Natural killer cell treated with Interleukin-12 subunit alpha and Interleukin-12 subunit beta and Interleukin-15 and Interleukin-18, amount 100 ng/mL, for 72 hours (primary cell): ENCODE measurements around the gene SLC8A1. TPM values are rescaled to one million over a fixed set of nuclear protein-coding genes. Genes with fewer than 3 reads are reported as not detected.

Experiments used
- ATAC-seq, 2 donors: fragments of 150-1000 bp; cut with Tn5 transposase in 1 of 2; sonication (Bioruptor Pico), chemical (Tn5 transposase) in 1 of 2; 2 replicates each; pipeline ENCODE4 v1.10.0; 2021
- DNase-seq: peaks from one replicate; pipeline ENCODE4 v3.0.0; 2022; ENCODE audit warnings: low spot score
- H3K27ac Mint-ChIP-seq, 2 donors: 1 replicate in 1 of 2; 2 replicates in 1 of 2; pipeline ENCODE4 v1.8.0; 2022; ENCODE audit warnings: mixed read lengths in 2 of 2, mild to moderate bottlenecking in 1 of 2, moderate library complexity in 1 of 2
- H3K27me3 Mint-ChIP-seq, 2 donors: 1 replicate in 1 of 2; 2 replicates in 1 of 2; pipeline ENCODE4 v1.8.0; 2022; ENCODE audit warnings: mixed read lengths in 2 of 2
- H3K36me3 Mint-ChIP-seq: one replicate; pipeline ENCODE4 v1.8.0; 2022; ENCODE audit warnings: mixed read lengths
- H3K4me1 Mint-ChIP-seq, 2 donors: 1 replicate in 1 of 2; 2 replicates in 1 of 2; pipeline ENCODE4 v1.8.0; 2022; ENCODE audit warnings: low read depth in 2 of 2, mixed read lengths in 2 of 2, mild to moderate bottlenecking in 1 of 2
- H3K4me3 Mint-ChIP-seq: one replicate; pipeline ENCODE4 v1.8.0; 2022; ENCODE audit warnings: mixed read lengths
- H3K9me3 Mint-ChIP-seq: 2 replicates; pipeline ENCODE4 v1.8.0; 2022; ENCODE audit warnings: mixed read lengths
- total RNA-seq, 2 donors: library from RNA; stranded (reverse); gene quantifications; one replicate each; pipeline ENCODE4 v1.2.3, GENCODE V29; 2022

SLC8A1 gene
- total RNA-seq, 2 donors from 2014 or later, result not detected

DNA sequence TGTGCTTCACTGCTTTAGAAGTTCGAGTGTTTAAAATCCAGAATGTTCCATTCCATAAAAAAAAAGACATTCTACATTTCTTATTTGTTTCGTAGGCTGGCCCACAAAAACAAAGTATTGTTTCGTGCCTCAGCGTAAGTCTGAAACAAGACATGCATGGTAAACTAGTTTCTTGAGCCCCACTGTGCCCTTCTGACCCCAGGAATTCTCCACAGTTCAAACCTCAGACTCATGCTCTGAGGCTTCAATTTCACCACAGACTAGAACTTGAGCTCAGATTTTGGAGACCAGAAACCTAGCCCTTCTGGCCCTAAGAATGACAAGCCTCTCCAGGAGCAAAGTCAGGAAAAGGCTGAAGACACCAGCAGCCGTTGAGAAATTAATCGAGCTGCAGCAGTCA is 151.5 kb downstream of the SLC8A1 start:
- no peaks in the 10 kb centered on the region for H3K4me1 Mint-ChIP-seq
- ATAC-seq, result no peak
- H3K4me3 Mint-ChIP-seq, result no peak overlapping the region

DNA sequence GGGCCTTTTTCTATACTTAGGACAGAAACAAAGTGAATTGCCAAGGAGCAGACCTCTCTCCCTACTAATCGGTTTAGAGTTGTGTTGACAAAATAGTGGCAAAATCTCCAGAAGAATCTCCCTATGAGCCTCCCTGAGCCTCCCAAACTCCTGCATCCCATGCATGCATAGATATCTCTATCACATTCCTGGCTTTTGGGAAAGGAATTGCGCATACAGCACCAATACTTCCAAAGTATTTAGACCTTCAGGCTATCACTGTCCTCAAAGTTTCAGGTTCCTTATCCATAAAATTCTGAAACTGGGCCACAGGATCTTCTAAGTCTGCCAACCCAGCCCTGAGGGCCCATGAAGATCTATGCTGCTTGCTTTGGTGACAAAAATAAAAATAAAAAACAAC is 152.1 kb downstream of the SLC8A1 start:
- Mint-ChIP-seq H3K27ac (no peak overlapping the region), H3K4me3 (no peak overlapping the region), H3K27me3 (no peaks in the 10 kb centered on the region), H3K4me1 (no peaks in the 10 kb centered on the region), H3K36me3 (no peaks in the 10 kb centered on the region), H3K9me3 (no peaks in the 10 kb centered on the region)
- ATAC-seq (no peak), DNase-seq (no peak)

More for the DNA sequence above, 151.5 kb downstream of the SLC8A1 start:
- no peak for DNase-seq
- Mint-ChIP-seq H3K9me3 (no peaks in the 10 kb centered on the region), H3K27me3 (no peaks in the 10 kb centered on the region), H3K27ac (no peak overlapping the region), H3K36me3 (no peaks in the 10 kb centered on the region)

DNA sequence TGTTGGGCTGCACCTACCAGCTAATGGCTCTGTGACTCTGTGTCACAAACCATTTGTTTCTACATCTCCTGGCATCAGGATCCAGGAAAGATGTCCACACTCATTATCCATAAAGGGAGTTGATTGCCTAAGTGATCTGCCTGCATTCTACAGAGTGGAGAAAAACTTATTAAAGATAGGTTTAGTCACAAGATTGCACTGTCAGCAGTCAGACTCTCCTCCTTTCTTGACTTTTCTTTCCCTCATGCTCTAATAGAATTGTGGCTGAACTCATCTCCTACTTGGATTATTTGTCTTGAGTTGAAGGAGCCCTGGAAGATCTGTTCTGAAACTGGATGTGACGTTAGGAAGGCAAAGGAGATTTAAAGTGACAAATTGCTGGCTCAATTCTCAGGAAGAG is 152.7 kb downstream of the SLC8A1 start:
- ATAC-seq (no peak), DNase-seq (no peak)
- Mint-ChIP-seq H3K4me1 (no peaks in the 10 kb centered on the region), H3K4me3 (no peak overlapping the region), H3K9me3 (no peaks in the 10 kb centered on the region), H3K27ac (no peak overlapping the region), H3K27me3 (no peaks in the 10 kb centered on the region), H3K36me3 (no peaks in the 10 kb centered on the region)

DNA sequence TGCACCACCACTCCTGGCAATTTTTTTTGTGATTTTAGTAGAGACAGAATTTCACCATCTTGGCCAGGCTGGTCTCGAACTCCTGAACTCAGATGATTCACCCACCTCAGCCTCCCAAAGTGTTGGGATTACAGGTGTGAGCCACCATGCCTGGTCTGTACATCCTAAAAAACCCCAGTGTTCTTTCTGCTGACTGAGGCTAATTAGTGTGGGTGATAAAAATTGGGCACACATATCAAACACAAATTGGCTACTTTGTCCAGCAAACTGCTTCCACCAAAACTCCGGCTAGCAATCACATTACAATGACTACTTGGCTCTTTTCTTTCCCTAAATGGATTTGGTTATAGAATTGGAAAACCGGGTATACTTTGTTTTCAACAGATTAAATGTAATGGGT is 153.9 kb downstream of the SLC8A1 start:
- no peaks in the 10 kb centered on the region for H3K36me3 Mint-ChIP-seq
- no peaks in the 10 kb centered on the region for H3K4me1 Mint-ChIP-seq
- H3K4me3 Mint-ChIP-seq, result no peak overlapping the region
- no peaks in the 10 kb centered on the region for H3K9me3 Mint-ChIP-seq
- DNase-seq (no peak), ATAC-seq (no peak)
- no peaks in the 10 kb centered on the region for H3K27me3 Mint-ChIP-seq
- H3K27ac Mint-ChIP-seq, result no peak overlapping the region

DNA sequence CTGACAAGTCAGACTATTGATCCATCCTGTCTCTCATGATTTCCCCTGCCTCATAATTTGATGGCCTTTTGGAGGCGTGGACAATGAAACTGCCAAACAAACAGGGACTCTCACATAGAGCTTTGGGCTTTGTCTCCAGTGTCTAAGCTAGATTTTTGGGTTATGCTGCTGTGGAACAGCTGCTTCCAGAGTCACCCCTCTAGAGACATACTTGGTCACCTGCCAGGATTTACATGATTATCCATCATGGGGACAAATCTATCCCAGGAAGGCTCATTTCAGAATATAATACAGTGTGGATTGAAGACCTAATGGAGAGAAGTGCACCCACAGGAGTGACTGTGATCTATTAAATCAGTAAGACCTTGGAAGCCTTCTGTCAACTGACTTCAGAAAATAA is 159.6 kb downstream of the SLC8A1 start:
- Mint-ChIP-seq H3K36me3 (no peaks in the 10 kb centered on the region), H3K27me3 (no peaks in the 10 kb centered on the region), H3K4me1 (no peaks in the 10 kb centered on the region), H3K4me3 (no peak overlapping the region), H3K27ac (no peak overlapping the region), H3K9me3 (no peaks in the 10 kb centered on the region)
- DNase-seq, result no peak
- ATAC-seq, result no peak

DNA sequence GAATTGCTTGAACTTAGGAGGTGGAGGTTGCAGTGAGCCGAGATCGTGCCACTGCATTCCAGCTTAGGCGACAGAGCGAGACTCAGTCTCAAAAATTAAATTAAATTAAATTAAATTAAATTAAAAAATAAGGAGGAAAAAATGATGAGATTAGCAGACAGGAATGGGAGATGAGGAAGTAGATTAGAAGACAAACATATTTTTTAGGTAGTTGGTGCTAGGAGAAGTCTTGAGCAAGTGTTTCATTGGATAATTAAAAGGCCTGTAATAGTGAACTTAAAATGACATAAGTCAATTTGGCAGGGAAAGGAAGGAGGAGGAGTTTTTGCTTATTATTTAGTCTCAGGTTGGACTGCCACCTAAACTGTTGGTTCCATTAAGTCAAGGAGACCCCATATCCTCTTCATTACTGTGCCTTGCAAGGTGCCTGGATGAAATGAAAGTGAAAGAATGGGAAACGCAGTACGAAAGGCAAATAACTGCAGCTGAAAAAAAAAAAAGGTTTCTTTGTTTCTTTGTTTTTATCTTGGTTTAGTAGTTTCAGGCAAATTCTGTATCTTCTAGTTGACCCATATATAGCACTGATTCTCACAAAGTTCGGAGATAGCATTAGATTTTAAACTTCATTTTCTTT is 162.0 kb downstream of the SLC8A1 start:
- Mint-ChIP-seq H3K4me3 (no peak overlapping the region), H3K9me3 (no peaks in the 10 kb centered on the region), H3K36me3 (no peaks in the 10 kb centered on the region), H3K27ac (no peak overlapping the region), H3K27me3 (no peaks in the 10 kb centered on the region), H3K4me1 (no peaks in the 10 kb centered on the region)
- DNase-seq (no peak), ATAC-seq (no peak)

DNA sequence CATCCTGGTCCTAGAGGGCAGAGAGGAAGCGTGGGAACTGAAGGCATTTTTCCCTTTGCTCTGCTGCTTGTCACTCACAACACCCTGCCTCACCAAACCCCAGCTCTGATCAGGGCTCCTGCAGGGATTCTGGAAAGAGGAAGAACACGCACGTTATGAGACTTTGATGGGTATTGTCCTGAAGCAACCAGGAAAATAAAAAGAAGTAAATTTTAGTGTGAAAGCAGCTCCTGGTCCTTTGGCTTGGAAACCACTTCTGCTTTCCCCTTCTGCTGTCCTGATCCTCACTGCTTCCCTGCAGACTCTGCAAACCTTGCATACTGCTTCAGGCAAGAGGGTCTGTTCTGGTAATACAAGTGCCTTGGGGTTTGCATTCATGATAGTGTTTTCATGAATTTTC is 164.1 kb downstream of the SLC8A1 start:
- Mint-ChIP-seq H3K4me1 (no peaks in the 10 kb centered on the region), H3K9me3 (no peaks in the 10 kb centered on the region), H3K27me3 (no peaks in the 10 kb centered on the region), H3K36me3 (no peaks in the 10 kb centered on the region), H3K27ac (no peak overlapping the region), H3K4me3 (no peak overlapping the region)
- ATAC-seq, result no peak
- DNase-seq, result no peak

DNA sequence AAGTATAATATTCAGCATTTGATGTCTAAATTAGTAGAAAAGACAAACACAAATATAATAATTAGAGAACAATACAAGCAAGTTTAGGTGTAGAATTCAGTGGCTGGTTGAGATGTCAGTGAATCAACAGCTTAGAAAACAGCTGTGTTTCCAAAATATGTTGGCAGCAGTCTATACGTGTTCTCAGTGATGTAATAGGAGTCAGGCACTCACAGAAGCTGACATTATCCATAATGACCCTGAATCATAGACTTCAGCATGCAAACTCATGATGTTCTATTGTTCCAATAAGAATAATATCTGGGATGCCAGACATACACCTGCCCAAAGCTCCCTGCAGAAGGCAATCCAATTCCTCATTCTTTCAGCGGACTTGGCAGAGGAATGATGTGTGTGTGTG is 164.7 kb downstream of the SLC8A1 start:
- Mint-ChIP-seq H3K27me3 (no peaks in the 10 kb centered on the region), H3K36me3 (no peaks in the 10 kb centered on the region), H3K4me1 (no peaks in the 10 kb centered on the region), H3K27ac (no peak overlapping the region), H3K4me3 (no peak overlapping the region), H3K9me3 (no peaks in the 10 kb centered on the region)
- ATAC-seq (no peak), DNase-seq (no peak)

DNA sequence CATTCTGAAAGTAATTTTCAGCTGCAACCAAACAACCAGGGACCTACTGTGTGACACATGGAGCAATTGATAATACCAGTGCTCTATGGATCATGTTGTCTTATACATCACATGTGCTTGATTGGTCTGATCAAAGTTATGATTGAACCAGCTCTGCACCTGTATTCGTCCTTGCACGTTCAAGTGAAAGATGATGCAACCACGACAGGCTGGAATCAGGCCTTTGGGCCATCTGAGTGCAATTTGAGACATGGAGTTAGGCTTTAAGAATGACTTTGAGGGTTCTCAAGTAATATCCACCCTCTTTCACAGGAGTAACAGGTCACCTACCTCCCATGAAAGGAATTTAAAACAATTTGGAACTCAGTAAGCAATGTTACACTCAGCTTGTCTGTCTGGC is 165.2 kb downstream of the SLC8A1 start:
- Mint-ChIP-seq H3K27me3 (no peaks in the 10 kb centered on the region), H3K27ac (no peak overlapping the region), H3K36me3 (no peaks in the 10 kb centered on the region), H3K4me1 (no peaks in the 10 kb centered on the region), H3K4me3 (no peak overlapping the region), H3K9me3 (no peaks in the 10 kb centered on the region)
- DNase-seq, result no peak
- no peak for ATAC-seq

DNA sequence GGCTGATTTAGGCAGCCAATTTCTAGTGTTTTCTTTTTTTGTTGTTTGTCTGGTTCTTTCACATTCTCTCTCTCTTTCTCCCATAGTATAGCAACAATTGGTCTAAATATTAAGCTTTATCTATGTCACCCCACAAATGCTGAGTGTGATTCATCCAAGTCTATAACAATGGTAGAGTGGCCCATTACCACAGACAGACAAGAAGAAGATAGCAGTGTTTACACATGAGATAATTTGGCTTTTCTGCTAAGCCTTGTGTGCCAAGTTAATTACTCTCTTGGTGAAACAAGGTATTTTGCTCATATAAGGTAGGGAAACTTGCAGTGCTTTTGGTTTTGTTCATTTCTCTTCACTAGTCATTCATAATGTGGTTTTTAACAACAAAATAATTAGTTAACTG is 166.5 kb downstream of the SLC8A1 start:
- DNase-seq (no peak), ATAC-seq (no peak)
- no peak overlapping the region for H3K4me3 Mint-ChIP-seq
- no peaks in the 10 kb centered on the region for H3K4me1 Mint-ChIP-seq
- H3K36me3 Mint-ChIP-seq, result no peaks in the 10 kb centered on the region
- no peaks in the 10 kb centered on the region for H3K27me3 Mint-ChIP-seq
- H3K9me3 Mint-ChIP-seq, result no peaks in the 10 kb centered on the region
- H3K27ac Mint-ChIP-seq, result no peak overlapping the region

DNA sequence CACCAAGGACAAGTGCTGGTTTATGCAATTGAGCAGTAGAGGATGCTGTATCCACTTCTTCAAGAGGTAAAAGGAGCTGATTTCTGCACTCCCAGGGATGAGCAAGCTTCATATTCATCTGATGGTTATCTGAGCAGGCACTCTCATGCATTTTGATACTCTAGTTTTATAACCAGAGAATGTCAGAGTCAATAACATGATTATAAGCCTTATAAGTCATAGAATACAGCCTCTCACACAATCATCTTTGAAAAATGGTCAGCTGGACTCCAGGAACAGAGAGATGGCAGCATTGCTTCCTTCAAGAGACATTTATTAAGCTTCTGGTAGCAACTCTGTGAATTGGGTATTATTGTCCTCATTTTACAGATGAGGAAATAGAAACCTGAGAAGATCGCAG is 167.1 kb downstream of the SLC8A1 start:
- no peaks in the 10 kb centered on the region for H3K9me3 Mint-ChIP-seq
- no peaks in the 10 kb centered on the region for H3K36me3 Mint-ChIP-seq
- no peak overlapping the region for H3K27ac Mint-ChIP-seq
- ATAC-seq, result no peak
- no peak overlapping the region for H3K4me3 Mint-ChIP-seq
- no peaks in the 10 kb centered on the region for H3K27me3 Mint-ChIP-seq
- DNase-seq, result no peak
- no peaks in the 10 kb centered on the region for H3K4me1 Mint-ChIP-seq

DNA sequence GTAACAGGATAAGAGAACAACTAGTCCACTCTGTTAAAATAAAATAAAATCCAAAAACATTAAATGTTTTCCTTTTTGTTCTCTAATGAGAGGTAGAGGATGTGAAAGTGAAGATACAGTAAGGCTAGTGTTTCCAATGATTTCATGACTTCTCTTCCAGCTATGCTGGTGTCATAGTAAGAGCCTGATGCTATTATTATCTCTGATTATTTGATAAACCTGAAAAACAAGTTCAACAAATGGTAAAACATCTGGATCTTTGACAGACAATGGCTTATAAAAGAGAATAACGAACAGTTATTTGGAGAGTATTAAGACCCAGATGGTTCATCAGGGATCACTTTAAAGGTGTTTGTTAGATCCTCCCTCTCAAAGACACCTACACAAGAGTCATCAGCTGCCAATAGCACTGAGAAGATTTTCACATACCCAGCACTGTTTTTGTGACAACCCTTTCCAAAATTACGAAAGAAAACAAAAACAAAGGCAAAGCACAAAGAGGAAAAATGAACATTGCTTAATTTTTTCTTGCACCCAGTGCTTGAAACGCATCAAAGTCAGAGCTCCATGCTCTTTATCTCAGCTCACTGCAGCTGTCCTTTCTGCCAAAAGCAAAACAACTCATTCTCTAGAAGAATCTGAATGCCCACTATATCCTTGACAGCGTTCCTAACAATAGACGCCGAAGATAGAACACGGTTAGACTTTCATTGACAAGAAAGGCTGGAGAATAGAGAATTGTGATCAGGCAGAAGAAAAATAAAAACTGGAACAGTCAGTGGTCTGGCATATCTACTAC is 168.6 kb downstream of the SLC8A1 start:
- no peaks in the 10 kb centered on the region for H3K27me3 Mint-ChIP-seq
- no peaks in the 10 kb centered on the region for H3K36me3 Mint-ChIP-seq
- H3K4me3 Mint-ChIP-seq, result no peak overlapping the region
- H3K4me1 Mint-ChIP-seq, result no peaks in the 10 kb centered on the region
- no peak overlapping the region for H3K27ac Mint-ChIP-seq
- DNase-seq (no peak), ATAC-seq (no peak)
- no peaks in the 10 kb centered on the region for H3K9me3 Mint-ChIP-seq

DNA sequence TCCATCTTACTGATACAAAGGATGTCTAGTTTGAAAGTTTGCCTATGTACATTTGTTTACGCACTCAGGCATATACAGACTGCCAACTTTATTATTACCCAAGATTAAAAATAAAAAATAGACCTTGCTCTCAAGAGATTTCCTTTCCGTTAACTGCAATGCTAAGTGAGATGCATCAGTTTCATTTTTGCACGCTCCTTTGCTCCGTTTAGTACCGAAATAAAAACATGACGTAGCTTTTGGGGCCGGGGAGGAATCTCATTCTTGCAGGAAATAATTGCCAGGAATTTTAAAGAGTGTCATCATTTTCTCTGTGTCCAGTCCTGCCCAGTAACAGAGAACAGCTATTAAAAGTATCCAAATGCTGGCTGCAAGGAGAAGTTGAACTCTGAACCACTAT is 169.5 kb downstream of the SLC8A1 start:
- Mint-ChIP-seq H3K36me3 (no peaks in the 10 kb centered on the region), H3K9me3 (no peaks in the 10 kb centered on the region), H3K4me1 (no peaks in the 10 kb centered on the region), H3K27me3 (no peaks in the 10 kb centered on the region), H3K27ac (no peak overlapping the region), H3K4me3 (no peak overlapping the region)
- DNase-seq (no peak), ATAC-seq (no peak)

DNA sequence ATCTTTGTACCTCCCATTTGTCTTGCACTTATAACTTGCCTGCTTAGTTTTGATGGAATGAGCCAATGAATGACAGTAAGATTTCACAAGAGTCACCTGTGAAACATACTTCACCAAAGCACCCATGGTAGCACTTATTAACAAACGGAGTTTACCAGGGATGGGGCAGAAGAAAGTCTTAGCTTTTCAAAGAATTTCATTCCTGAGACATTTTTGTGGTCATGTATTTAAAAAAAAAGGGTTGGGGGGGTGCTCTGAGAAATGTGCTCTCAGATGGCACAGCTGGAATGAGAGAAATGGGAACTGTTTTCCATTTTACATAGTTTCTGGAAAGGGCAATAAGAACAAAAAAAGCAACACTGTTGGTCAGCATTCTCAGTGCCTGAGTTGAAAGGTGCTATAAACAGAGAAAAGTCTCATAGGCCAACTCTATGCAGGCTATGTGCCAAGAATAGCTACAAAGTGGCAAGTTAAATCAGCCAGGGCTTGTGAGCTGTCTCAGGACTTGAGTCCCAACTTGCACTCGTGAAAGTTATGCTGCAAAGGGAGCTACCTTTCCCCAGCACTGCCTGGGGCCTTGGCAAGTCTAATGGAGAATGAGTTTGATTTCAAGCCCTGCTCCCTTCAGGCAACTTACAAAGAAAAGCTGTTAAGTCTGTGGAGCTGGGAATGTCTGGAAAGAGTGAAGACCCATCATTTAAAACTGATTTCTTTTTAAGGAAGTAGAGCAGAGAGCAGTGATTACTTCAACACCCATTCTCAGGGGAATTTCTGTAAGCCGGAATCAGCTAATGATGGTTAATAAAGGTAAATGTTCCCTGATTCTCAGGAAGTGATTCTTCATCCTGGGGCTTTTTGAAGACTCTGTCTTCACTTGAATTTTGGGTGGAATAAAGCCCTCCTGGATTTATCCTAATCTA is 170.6 kb downstream of the SLC8A1 start:
- H3K36me3 Mint-ChIP-seq, result no peaks in the 10 kb centered on the region
- H3K4me3 Mint-ChIP-seq, result no peak overlapping the region
- DNase-seq (no peak), ATAC-seq (no peak)
- no peaks in the 10 kb centered on the region for H3K4me1 Mint-ChIP-seq
- H3K27me3 Mint-ChIP-seq, result no peaks in the 10 kb centered on the region
- H3K9me3 Mint-ChIP-seq, result no peaks in the 10 kb centered on the region
- H3K27ac Mint-ChIP-seq, result no peak overlapping the region
